HUES48 (cell line): ENCODE measurements around the gene SLC4A1AP.

ENCODE experiments used
- H3K27ac ChIP-seq: one replicate; pipeline ENCODE4 v1.7.0; 2013; ENCODE audit warnings: low read depth, low read length, inconsistent platforms
- H3K27me3 ChIP-seq: 2 replicates; pipeline ENCODE4 v1.6.1; 2013; ENCODE audit warnings: mild to moderate bottlenecking, low read length; ENCODE audit not compliant: control insufficient read depth, insufficient read depth
- H3K36me3 ChIP-seq: 2 replicates; pipeline ENCODE4 v1.6.1; 2013; ENCODE audit warnings: low read length; ENCODE audit not compliant: control insufficient read depth, insufficient read depth
- H3K4me1 ChIP-seq: 2 replicates; pipeline ENCODE4 v1.6.1; 2013; ENCODE audit warnings: mild to moderate bottlenecking, low read length; ENCODE audit not compliant: control insufficient read depth, insufficient read depth
- H3K4me3 ChIP-seq: 2 replicates; pipeline ENCODE4 v1.5.1; 2013; ENCODE audit warnings: mild to moderate bottlenecking, low read depth, low read length
- H3K9ac ChIP-seq: 2 replicates; pipeline ENCODE4 v1.6.1; 2013; ENCODE audit warnings: mild to moderate bottlenecking, low read depth, low read length, moderate library complexity
- H3K9me3 ChIP-seq: 2 replicates; pipeline ENCODE4 v1.6.1; 2013; ENCODE audit warnings: low read length; ENCODE audit not compliant: control insufficient read depth, insufficient read depth

Gene SLC4A1AP

GRCh38 chr2:27730261-27730662 is 66.6 kb downstream of the SLC4A1AP start:
- Histone ChIP-seq H3K36me3 (no peaks in the 10 kb centered on the region), H3K27ac (no peak overlapping the region), H3K9me3 (no peaks in the 10 kb centered on the region), H3K4me1 (peaks cover 11% of the 10 kb centered on the region), H3K9ac (no peak overlapping the region), H3K4me3 (no peak overlapping the region), H3K27me3 (peaks cover 7% of the 10 kb centered on the region; the same call in 1 of the 2 replicates)

- Histone ChIP-seq H3K9ac (no peak overlapping the region), H3K36me3 (no peaks in the 10 kb centered on the region), H3K9me3 (no peaks in the 10 kb centered on the region), H3K4me1 (peaks cover 11% of the 10 kb centered on the region), H3K27me3 (peaks cover 7% of the 10 kb centered on the region; the same call in 1 of the 2 replicates), H3K4me3 (no peak overlapping the region), H3K27ac (no peak overlapping the region)
These were observed 67.4 kb downstream of the SLC4A1AP start for GRCh38 chr2:27730980-27731691.

- no peaks in the 10 kb centered on the region for H3K36me3 ChIP-seq
- H3K27me3 ChIP-seq = peaks cover 7% of the 10 kb centered on the region; the same call in 1 of the 2 replicates
- no peak overlapping the region for H3K4me3 ChIP-seq
- H3K27ac ChIP-seq = no peak overlapping the region
- H3K9me3 ChIP-seq = no peaks in the 10 kb centered on the region
- H3K4me1 ChIP-seq = peaks cover 12% of the 10 kb centered on the region
- H3K9ac ChIP-seq = no peak overlapping the region
These were observed 70.6 kb downstream of the SLC4A1AP start for GRCh38 chr2:27734305-27734704.

GRCh38 chr2:27735263-27735904 is 71.7 kb downstream of the SLC4A1AP start:
- Histone ChIP-seq H3K9me3 (no peaks in the 10 kb centered on the region), H3K4me1 (peaks cover 12% of the 10 kb centered on the region), H3K36me3 (no peaks in the 10 kb centered on the region), H3K4me3 (peak overlapping the region; percentile 71), H3K9ac (peak overlapping the region; percentile 56), H3K27ac (peak overlapping the region; percentile 53), H3K27me3 (peaks cover 7% of the 10 kb centered on the region; the same call in 1 of the 2 replicates)

GRCh38 chr2:27736031-27736889 is 72.6 kb downstream of the SLC4A1AP start:
- Histone ChIP-seq H3K9ac (peak overlapping the region; percentile 56; the same call in 1 of the 2 replicates), H3K36me3 (no peaks in the 10 kb centered on the region), H3K4me3 (peak overlapping the region; percentile 71), H3K4me1 (peaks cover 12% of the 10 kb centered on the region), H3K27ac (peak overlapping the region; percentile 53), H3K27me3 (peaks cover 7% of the 10 kb centered on the region; the same call in 1 of the 2 replicates), H3K9me3 (no peaks in the 10 kb centered on the region)

- H3K4me3 ChIP-seq = no peak overlapping the region
- peaks cover 7% of the 10 kb centered on the region; the same call in 1 of the 2 replicates for H3K27me3 ChIP-seq
- no peaks in the 10 kb centered on the region for H3K36me3 ChIP-seq
- no peaks in the 10 kb centered on the region for H3K9me3 ChIP-seq
- peaks cover 12% of the 10 kb centered on the region for H3K4me1 ChIP-seq
- no peak overlapping the region for H3K9ac ChIP-seq
- no peak overlapping the region for H3K27ac ChIP-seq
These were observed 73.2 kb downstream of the SLC4A1AP start for GRCh38 chr2:27736890-27737204.

GRCh38 chr2:27737676-27738348 is 74.1 kb downstream of the SLC4A1AP start:
- Histone ChIP-seq H3K27ac (no peak overlapping the region), H3K4me1 (peaks cover 12% of the 10 kb centered on the region), H3K9ac (no peak overlapping the region), H3K27me3 (peaks cover 7% of the 10 kb centered on the region; the same call in 1 of the 2 replicates), H3K4me3 (no peak overlapping the region), H3K36me3 (no peaks in the 10 kb centered on the region), H3K9me3 (no peaks in the 10 kb centered on the region)

GRCh38 chr2:27738349-27739057 is 74.8 kb downstream of the SLC4A1AP start:
- H3K27me3 ChIP-seq = peaks cover 7% of the 10 kb centered on the region; the same call in 1 of the 2 replicates
- no peaks in the 10 kb centered on the region for H3K36me3 ChIP-seq
- H3K27ac ChIP-seq = no peak overlapping the region
- H3K9ac ChIP-seq = no peak overlapping the region
- peaks cover 12% of the 10 kb centered on the region for H3K4me1 ChIP-seq
- H3K9me3 ChIP-seq = no peaks in the 10 kb centered on the region
- H3K4me3 ChIP-seq = no peak overlapping the region

GRCh38 chr2:27739058-27739373 is 75.3 kb downstream of the SLC4A1AP start:
- Histone ChIP-seq H3K36me3 (no peaks in the 10 kb centered on the region), H3K4me1 (peaks cover 12% of the 10 kb centered on the region), H3K27ac (no peak overlapping the region)

GRCh38 chr2:27741673-27742072 is 78.0 kb downstream of the SLC4A1AP start:
- H3K27ac ChIP-seq = no peak overlapping the region
- no peak overlapping the region for H3K4me3 ChIP-seq
- H3K9ac ChIP-seq = no peak overlapping the region
- no peaks in the 10 kb centered on the region for H3K9me3 ChIP-seq
- H3K36me3 ChIP-seq = no peaks in the 10 kb centered on the region
- no peaks in the 10 kb centered on the region for H3K4me1 ChIP-seq
- no peaks in the 10 kb centered on the region for H3K27me3 ChIP-seq

More at GRCh38 chr2:27739058-27739373, 75.3 kb downstream of the SLC4A1AP start:
- Histone ChIP-seq H3K4me3 (no peak overlapping the region), H3K9ac (no peak overlapping the region), H3K27me3 (peaks cover 7% of the 10 kb centered on the region; the same call in 1 of the 2 replicates), H3K9me3 (no peaks in the 10 kb centered on the region)
